H1 (cell line): Measurements from ENCODE around the gene RNF114. TPM values are rescaled to one million over a fixed set of nuclear protein-coding genes. Genes with fewer than 3 reads are reported as not detected.

Source experiments
- CTCF ChIA-PET: fragments of 300-600 bp; sonication (Branson Sonifier 250); formaldehyde crosslinking; loops from one replicate; lab custom pipeline; 2021; ENCODE audit not compliant: partially characterized antibody; lab: Charles Lee
- POLR2A ChIA-PET: fragments of 300-600 bp; sonication (Branson Sonifier 250); formaldehyde crosslinking; loops from one replicate; lab custom pipeline; 2021; ENCODE audit warnings: inconsistent platforms; ENCODE audit not compliant: partially characterized antibody; lab: Charles Lee
- DNase-seq, 2 experiments: peaks; one replicate each; pipeline versions ENCODE4 v3.0.0 to v3.0.0-alpha.2; 2010 to 2022; ENCODE audit warnings: low spot score in 2 of 2, low read depth in 1 of 2, mixed read lengths in 1 of 2
- FAIRE-seq: peaks from 2 replicates; lab custom pipeline; 2011; peaks lifted over from hg19 to GRCh38; lab: Jason Lieb, UNC
- H2AFZ ChIP-seq: 2 replicates; pipeline ENCODE4 v1.8.1; 2012; ENCODE audit warnings: low read length, inconsistent platforms
- H2AK5ac ChIP-seq: 2 replicates; pipeline ENCODE4 v1.6.1; 2013; ENCODE audit warnings: low read depth, low read length
- H2BK120ac ChIP-seq: replicated peaks from 2 replicates; pipeline ENCODE3; 2013; ENCODE audit warnings: low read depth, low read length, inconsistent platforms
- H2BK12ac ChIP-seq: 2 replicates; pipeline ENCODE4 v1.6.1; 2013; ENCODE audit warnings: low read depth, low read length
- H2BK15ac ChIP-seq: 2 replicates; pipeline ENCODE4 v1.6.1; 2013; ENCODE audit warnings: low read length
- H2BK20ac ChIP-seq: 2 replicates; pipeline ENCODE4 v1.6.1; 2013; ENCODE audit warnings: low read length
- H2BK5ac ChIP-seq: 2 replicates; pipeline ENCODE4 v1.6.1; 2013; ENCODE audit warnings: low read depth, low read length
- H3K14ac ChIP-seq: 2 replicates; pipeline ENCODE4 v1.6.1; 2013; ENCODE audit warnings: inconsistent platforms; ENCODE audit not compliant: insufficient read length
- H3K18ac ChIP-seq: 2 replicates; pipeline ENCODE4 v1.6.1; 2013; ENCODE audit warnings: low read length; ENCODE audit errors: extremely low read depth
- H3K23ac ChIP-seq: 2 replicates; pipeline ENCODE4 v1.6.1; 2013; ENCODE audit warnings: inconsistent platforms; ENCODE audit not compliant: insufficient read length
- H3K23me2 ChIP-seq: 2 replicates; pipeline ENCODE4 v1.6.1; 2013; ENCODE audit warnings: low read depth, low read length
- H3K27ac ChIP-seq: 2 replicates; pipeline ENCODE4 v1.6.1; 2011; ENCODE audit warnings: low read depth, low read length, inconsistent platforms
- H3K27me3 ChIP-seq, 4 experiments: replicated peaks in 1 of 4; 1 replicate in 1 of 4; 2 replicates in 3 of 4; pipeline versions ENCODE4 v1.6.1 to v1.8.1; 2011 to 2013; ENCODE audit warnings: low read length in 3 of 4, mild to moderate bottlenecking in 3 of 4, inconsistent platforms in 2 of 4, mixed read lengths in 2 of 4, moderate library complexity in 1 of 4; ENCODE audit not compliant: control insufficient read depth in 3 of 4, insufficient read depth in 3 of 4; ENCODE audit errors: extremely low read depth in 1 of 4
- H3K36me3 ChIP-seq, 4 experiments: 2 replicates each; pipeline versions ENCODE4 v1.6.1 to v1.8.1; 2011 to 2013; ENCODE audit warnings: mild to moderate bottlenecking in 4 of 4, low read length in 3 of 4, moderate library complexity in 2 of 4, control low read depth in 1 of 4, inconsistent platforms in 1 of 4; ENCODE audit not compliant: insufficient read depth in 4 of 4, control insufficient read depth in 2 of 4
- H3K4ac ChIP-seq: replicated peaks from 2 replicates; pipeline ENCODE3; 2013; ENCODE audit warnings: low read length, low read depth, mixed read lengths, inconsistent platforms; ENCODE audit not compliant: insufficient read length
- H3K4me1 ChIP-seq, 4 experiments: replicated peaks in 1 of 4; 1 replicate in 1 of 4; 2 replicates in 3 of 4; pipeline versions ENCODE4 v1.6.1 to v1.8.1; 2011 to 2013; ENCODE audit warnings: low read length in 3 of 4, inconsistent platforms in 2 of 4, mixed read lengths in 1 of 4; ENCODE audit not compliant: insufficient read depth in 4 of 4, control insufficient read depth in 3 of 4
- H3K4me2 ChIP-seq, 2 experiments: 2 replicates each; pipeline versions ENCODE4 v1.6.1 to v1.8.1; 2011 to 2013; ENCODE audit warnings: low read depth in 2 of 2, low read length in 2 of 2, control low read depth in 1 of 2, inconsistent platforms in 1 of 2, mild to moderate bottlenecking in 1 of 2; ENCODE audit not compliant: insufficient read depth in 1 of 2
- H3K4me3 ChIP-seq, 4 experiments: fragments of 200-600, 300-600 bp in 1 of 4; sonication (generic), shearing (Covaris generic), sonication (Bioruptor Twin) in 1 of 4; 2 replicates each; pipeline versions ENCODE4 v1.5.1 to v1.8.1; 2011 to 2016; ENCODE audit warnings: low read length in 4 of 4, low read depth in 3 of 4, control low read depth in 2 of 4, inconsistent platforms in 2 of 4, mild to moderate bottlenecking in 2 of 4, mixed read lengths in 1 of 4, moderate library complexity in 1 of 4; ENCODE audit not compliant: insufficient read depth in 2 of 4; ENCODE audit errors: extremely low read depth in 1 of 4
- H3K56ac ChIP-seq: replicated peaks from 2 replicates; pipeline ENCODE3; 2013; ENCODE audit warnings: low read depth, mild to moderate bottlenecking, mixed read lengths, low read length, inconsistent platforms; ENCODE audit not compliant: insufficient read length
- H3K79me1 ChIP-seq: 2 replicates; pipeline ENCODE4 v1.6.1; 2013; ENCODE audit warnings: low read depth, low read length, control low read depth
- H3K79me2 ChIP-seq, 2 experiments: 2 replicates each; pipeline versions ENCODE4 v1.6.1 to v1.8.1; 2012 to 2013; ENCODE audit warnings: low read length in 2 of 2, mild to moderate bottlenecking in 2 of 2, inconsistent platforms in 1 of 2; ENCODE audit not compliant: insufficient read depth in 2 of 2, control insufficient read depth in 1 of 2
- H3K9ac ChIP-seq, 4 experiments: replicated peaks in 1 of 4; 1 replicate in 1 of 4; 2 replicates in 3 of 4; pipeline versions ENCODE4 v1.6.1 to v1.8.1; 2011 to 2013; ENCODE audit warnings: low read depth in 3 of 4, low read length in 3 of 4, control low read depth in 2 of 4, mild to moderate bottlenecking in 2 of 4, moderate library complexity in 2 of 4, inconsistent platforms in 1 of 4; ENCODE audit errors: extremely low read depth in 1 of 4
- H3K9me3 ChIP-seq, 2 experiments: 2 replicates each; pipeline versions ENCODE4 v1.6.1 to v1.8.1; 2012 to 2013; ENCODE audit warnings: mild to moderate bottlenecking in 2 of 2, moderate library complexity in 2 of 2, control low read depth in 1 of 2, inconsistent platforms in 1 of 2, low read depth in 1 of 2, low read length in 1 of 2, mixed read lengths in 1 of 2; ENCODE audit not compliant: insufficient read depth in 2 of 2
- H4K20me1 ChIP-seq, 2 experiments: replicated peaks in 1 of 2; 2 replicates each; pipeline versions ENCODE3 to v1.8.1; 2011 to 2013; ENCODE audit warnings: inconsistent platforms in 2 of 2, low read length in 2 of 2, mild to moderate bottlenecking in 1 of 2; ENCODE audit not compliant: insufficient read depth in 2 of 2, control insufficient read depth in 1 of 2
- H4K5ac ChIP-seq: 2 replicates; pipeline ENCODE4 v1.6.1; 2013; ENCODE audit warnings: low read length, low read depth, mixed read lengths, inconsistent platforms; ENCODE audit not compliant: insufficient read length
- H4K8ac ChIP-seq: 2 replicates; pipeline ENCODE4 v1.8.0; 2013; ENCODE audit warnings: mild to moderate bottlenecking, moderate library complexity, low read length, inconsistent platforms; ENCODE audit not compliant: insufficient read depth; ENCODE audit errors: extremely low read depth
- H4K91ac ChIP-seq: replicated peaks from 2 replicates; pipeline ENCODE3; 2013; ENCODE audit warnings: low read length, mixed read lengths, inconsistent platforms; ENCODE audit not compliant: insufficient read length
- ASH2L ChIP-seq: fragments of 200-600, 300-600 bp; sonication (generic); IDR thresholded peaks from one replicate; pipeline ENCODE4 v1.7.1; 2017; ENCODE audit warnings: low read length
- EGR1 ChIP-seq: IDR thresholded peaks from 2 replicates; pipeline ENCODE4 v1.6.1; 2011; ENCODE audit warnings: low read depth, low read length, borderline replicate concordance
- KDM1A ChIP-seq: fragments of 200-600, 300-600 bp; sonication (generic); IDR thresholded peaks from 2 replicates; pipeline ENCODE4 v1.7.1; 2016; ENCODE audit warnings: mild to moderate bottlenecking, low read length, borderline replicate concordance
- RAD21 ChIP-seq, 2 experiments: IDR thresholded peaks in 1 of 2; conservative IDR thresholded peaks in 1 of 2; 2 replicates each; pipeline ENCODE4 v1.6.1; 2011; ENCODE audit warnings: low read depth in 2 of 2, low read length in 2 of 2, improper control_type of control experiment in 1 of 2, inconsistent platforms in 1 of 2, mild to moderate bottlenecking in 1 of 2, moderate library complexity in 1 of 2
- SAP30 ChIP-seq: fragments of 300-600 bp; sonication (generic); IDR thresholded peaks from 2 replicates; pipeline ENCODE4 v1.7.1; 2012; ENCODE audit warnings: low read length, moderate library complexity, mild to moderate bottlenecking, inconsistent platforms; ENCODE audit not compliant: insufficient read depth, insufficient replicate concordance
- TAF7 ChIP-seq: optimal IDR thresholded peaks from 2 replicates; pipeline ENCODE3; 2011; ENCODE audit warnings: low read depth, mild to moderate bottlenecking, inconsistent platforms, low read length, moderate library complexity, borderline replicate concordance
- TBP ChIP-seq: IDR thresholded peaks from 2 replicates; pipeline ENCODE4 v1.6.1; 2011; ENCODE audit warnings: low read depth, low read length, improper control_type of control experiment
- WGBS, 2 experiments: shearing (Covaris generic) in 1 of 2; methylation state at CpG; one replicate each; pipeline versions ENCODE4 v1.1.6 to v1.1.7; 2013 to 2015; ENCODE audit warnings: low lambda C conversion rate in 2 of 2, mixed read lengths in 2 of 2, inconsistent platforms in 1 of 2, low coverage in 1 of 2, missing lambda C conversion rate in 1 of 2; ENCODE audit not compliant: insufficient replicate concordance in 2 of 2, insufficient coverage in 1 of 2, insufficient read length in 1 of 2; ENCODE audit errors: extremely low coverage in 1 of 2, missing lambda C conversion rate in 1 of 2; 5-methylcytosine and 5-hydroxymethylcytosine counted together
- polyA plus RNA-seq, 7 experiments: library from polyadenylated mRNA; depleted of rRNA in 3 of 7; stranded (reverse) in 5 of 7; unstranded in 2 of 7; fragments of >200 nt in 5 of 7; fragments of 200-250 nt in 2 of 7; gene quantifications; 1 replicate in 5 of 7; 2 replicates in 1 of 7; 4 replicates in 1 of 7; pipeline versions ENCODE4 v1.2.1 to v1.2.3, GENCODE V29; 2011 to 2013; ENCODE audit warnings: missing spikeins in 2 of 7, mixed read lengths in 2 of 7
- total RNA-seq: library from RNA; stranded (reverse); fragmentation: NEBNext Ultra II Directional; extraction: Animal tissue kit (Norgen Biotek cat#: 25700); gene quantifications from 2 replicates; pipeline ENCODE4 v1.2.1, GENCODE V29; 2021
- TF ChIP-seq, protein P1 (sequence below): IDR thresholded peaks from 2 replicates; pipeline ENCODE4 v1.6.1; 2012; ENCODE audit warnings: low read length, inconsistent platforms

The RNF114 gene
- total and polyA plus RNA-seq, 2 of the 8 experiments (the other 6 are each of a cell fraction or from before 2014, with no cell fraction given): 81.7 to 89.9 TPM

DNA sequence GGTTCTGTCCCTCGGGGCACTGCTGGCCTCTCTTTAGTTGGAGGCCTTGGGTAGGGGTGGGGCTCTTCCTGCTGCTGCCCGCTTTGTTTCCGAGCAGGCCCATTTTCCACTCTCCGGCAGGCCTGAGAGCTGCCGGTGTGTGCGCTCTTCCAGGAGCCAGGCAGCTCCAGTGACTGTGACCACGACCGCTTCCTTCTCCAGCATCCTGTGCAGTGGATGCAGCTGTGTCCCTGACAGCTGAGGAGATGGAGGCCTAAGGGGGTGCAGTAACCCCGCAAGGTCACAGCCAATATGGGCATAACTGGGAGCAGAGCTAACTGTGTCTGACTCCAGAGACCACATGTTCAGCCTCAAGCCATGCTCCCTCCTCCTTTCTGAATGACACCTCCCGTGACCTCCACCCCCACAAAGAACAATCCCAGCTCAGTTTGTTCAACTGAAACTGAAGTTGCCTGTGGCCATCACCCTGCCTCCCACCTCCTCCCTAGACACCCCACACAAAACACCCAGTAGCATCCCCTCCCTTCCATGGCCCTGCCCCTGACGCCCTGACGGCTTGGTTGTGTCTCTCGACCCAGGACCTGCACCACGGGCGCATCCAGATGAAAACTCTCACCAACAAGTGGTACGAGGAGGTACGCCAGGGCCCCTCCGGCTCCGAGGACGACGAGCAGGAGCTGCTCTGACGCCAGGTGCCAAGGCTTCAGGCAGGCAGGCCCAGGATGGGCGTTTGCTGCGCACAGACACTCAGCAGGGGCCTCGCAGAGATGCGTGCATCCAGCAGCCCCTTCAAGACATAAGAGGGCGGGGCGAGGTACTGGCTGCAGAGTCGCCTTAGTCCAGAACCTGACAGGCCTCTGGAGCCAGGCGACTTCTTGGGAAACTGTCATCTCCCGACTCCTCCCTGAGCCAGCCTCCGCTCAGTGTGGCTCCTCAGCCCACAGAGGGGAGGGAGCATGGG, 48.7 kb upstream of the RNF114 start:
- Histone ChIP-seq H3K4me2 (no peak overlapping the region), H3K4me3 (no peak overlapping the region), H3K79me1 (no peaks in the 10 kb centered on the region), H2BK5ac (no peak overlapping the region; the same call in 1 of the 2 replicates), H3K9ac (no peak overlapping the region; a peak in 1 of 7 replicates), H3K14ac (no peak overlapping the region), H3K27me3 (no peaks in the 10 kb centered on the region), H3K79me2 (no peaks in the 10 kb centered on the region), H3K4me1 (peaks cover 0 to 19% (median 11%) of the 10 kb centered on the region in 4 experiments; a peak in 5 of 7 replicates), H3K18ac (no peak overlapping the region; the same call in 1 of the 2 replicates), H2AFZ (no peak overlapping the region), H2BK12ac (no peak overlapping the region), H3K56ac (no peak overlapping the region), H2BK20ac (no peak overlapping the region), H3K27ac (no peak overlapping the region), H4K8ac (no peak overlapping the region; the same call in 1 of the 2 replicates), H4K5ac (no peak overlapping the region), H2BK120ac (no peak overlapping the region), H3K23ac (no peak overlapping the region), H4K20me1 (peaks cover 2 to 7% of the 10 kb centered on the region in 2 experiments), H3K36me3 (peaks cover 0 to 12% (median 0%) of the 10 kb centered on the region in 4 experiments; a peak in 2 of 8 replicates), H3K4ac (no peak overlapping the region), H2AK5ac (no peak overlapping the region), H3K9me3 (no peaks in the 10 kb centered on the region), H2BK15ac (no peak overlapping the region), H3K23me2 (peaks cover 1% of the 10 kb centered on the region; the same call in 1 of the 2 replicates), H4K91ac (no peak overlapping the region)
- POLR2A ChIA-PET: interaction anchor here (0.8 to 1.6 kb wide), 7 partner anchors 9 to 319 kb away, joined by 3 to 6 read pairs (median 4); partner anchors contain the start of gene B4GALT5
- DNase-seq (no peak), FAIRE-seq (no peak)
- WGBS, 2 experiments: 89% methylated on average over 31 of the region's 32 CpGs; no CpG with 5 or more reads in 1 of the 2 experiments
- CTCF ChIA-PET: interaction anchor here (0.6 to 12.8 kb wide), 39 partner anchors 10 to 350 kb away, joined by 3 to 199 read pairs (median 4); no protein-coding TSS in a partner anchor
- TF ChIP-seq SAP30 (no peak), TAF7 (no peak), ASH2L (no peak), RAD21 (IDR thresholded peaks at IDR 0.05 in 1 of 2, conservative IDR thresholded peaks at IDR 0.05 in 1 of 2; ENCODE audit: low read depth in 2 of 2, low read length in 2 of 2) (no peak), TBP (no peak), EGR1 (no peak), KDM1A (no peak)
- TF ChIP-seq, protein P1, sequence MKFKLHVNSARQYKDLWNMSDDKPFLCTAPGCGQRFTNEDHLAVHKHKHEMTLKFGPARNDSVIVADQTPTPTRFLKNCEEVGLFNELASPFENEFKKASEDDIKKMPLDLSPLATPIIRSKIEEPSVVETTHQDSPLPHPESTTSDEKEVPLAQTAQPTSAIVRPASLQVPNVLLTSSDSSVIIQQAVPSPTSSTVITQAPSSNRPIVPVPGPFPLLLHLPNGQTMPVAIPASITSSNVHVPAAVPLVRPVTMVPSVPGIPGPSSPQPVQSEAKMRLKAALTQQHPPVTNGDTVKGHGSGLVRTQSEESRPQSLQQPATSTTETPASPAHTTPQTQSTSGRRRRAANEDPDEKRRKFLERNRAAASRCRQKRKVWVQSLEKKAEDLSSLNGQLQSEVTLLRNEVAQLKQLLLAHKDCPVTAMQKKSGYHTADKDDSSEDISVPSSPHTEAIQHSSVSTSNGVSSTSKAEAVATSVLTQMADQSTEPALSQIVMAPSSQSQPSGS: no peak
